ENCODE data around the gene SLC3A2.
"Not testable (repeated sequence)": the region's sequence is repeated elsewhere in the genome, so short reads cannot be mapped to it uniquely, and the experiment has no call there.

Gene SLC3A2

GRCh38 chr11:62880803-62881578, at the start of gene SLC3A2:
SLC3A2 (plus strand) TSS chr11:62880896; CDS start chr11:62881024, 128 bp downstream.
- peak; percentile 76 to 84 for DNase-seq

- DNase-seq = peak in 1 of 2 donors; percentile 24
Observed at GRCh38 chr11:62830904-62831519, 49.7 kb upstream of the SLC3A2 start.

- DNase-seq = peak; percentile 98 to 99
Observed at GRCh38 chr11:62831520-62832335, 49.0 kb upstream of the SLC3A2 start, which contains the start of gene STX5. STX5 (minus strand) TSS chr11:62832051; CDS start chr11:62831243, 808 bp downstream.

GRCh38 chr11:62832336-62833234, 48.1 kb upstream of the SLC3A2 start, which contains the start of gene TEX54:
TEX54 (minus strand) TSS chr11:62832841.
- no peak for DNase-seq

GRCh38 chr11:62835336-62835735, 45.4 kb upstream of the SLC3A2 start:
- no peak for DNase-seq

- peak; percentile 95 to 96 for DNase-seq
Observed at GRCh38 chr11:62839050-62839945, 41.4 kb upstream of the SLC3A2 start, which contains the start of gene WDR74. WDR74 (minus strand) TSS chr11:62839590; CDS start chr11:62839570, 20 bp downstream.

- DNase-seq = peak; percentile 87 to 90
Observed at GRCh38 chr11:62840721-62841360, 39.9 kb upstream of the SLC3A2 start.

GRCh38 chr11:62841361-62842170, 39.1 kb upstream of the SLC3A2 start:
- DNase-seq = peak; percentile 98 to 100

GRCh38 chr11:62842171-62842741, 38.4 kb upstream of the SLC3A2 start:
- DNase-seq = peak in 1 of 2 donors; percentile 6

- not testable (repeated sequence) for DNase-seq
Observed at GRCh38 chr11:62842891-62843290, 37.8 kb upstream of the SLC3A2 start.

- no peak for DNase-seq
Observed at GRCh38 chr11:62843466-62843865, 37.2 kb upstream of the SLC3A2 start.

GRCh38 chr11:62844154-62844553, 36.5 kb upstream of the SLC3A2 start:
- no peak for DNase-seq

- DNase-seq = no peak
Observed at GRCh38 chr11:62846177-62846576, 34.5 kb upstream of the SLC3A2 start.

GRCh38 chr11:62847767-62848314, 32.9 kb upstream of the SLC3A2 start:
- no peak for DNase-seq

GRCh38 chr11:62850911-62851806, 29.5 kb upstream of the SLC3A2 start:
- no peak for DNase-seq

GRCh38 chr11:62851807-62852522, 28.7 kb upstream of the SLC3A2 start:
- DNase-seq = no peak
